Cardiac ventricle fibroblast (primary cell): ENCODE results near the gene PCSK1. TPM values are rescaled to one million over a fixed set of nuclear protein-coding genes. Genes with fewer than 3 reads are reported as not detected.

Source experiments
- total RNA-seq: library from RNA; depleted of rRNA; stranded (reverse); fragments of >200 nt; gene quantifications from 2 replicates; pipeline ENCODE4 v1.2.3, GENCODE V29; 2015

The PCSK1 gene
- total RNA-seq = 17.7 and 30.1 TPM in 2 replicates

GRCh38 chr5:96433066-96433447, at the start of gene PCSK1:
TSS of gene PCSK1 (minus strand) at chr5:96433248. CDS start at chr5:96433042, 206 bp downstream.

Other genes starting within 250 kb of the PCSK1 start
- 156 and 193 TPM in 2 replicates for gene CAST, start 229.1 kb upstream of the PCSK1 start, total RNA-seq